BE2C (cell line): Measurements from ENCODE around the gene NT5M.

Source experiments
- DNase-seq: peaks from one replicate; pipeline ENCODE4 v3.0.0-alpha.2; 2020
- H3K27me3 ChIP-seq: fragments of 250-450 bp; sonication (Bioruptor Pico); 2 replicates; pipeline ENCODE4 v1.5.1; 2020; ENCODE audit warnings: mild to moderate bottlenecking
- H3K36me3 ChIP-seq: fragments of 250-450 bp; sonication (Bioruptor Pico); 2 replicates; pipeline ENCODE4 v1.5.1; 2020; ENCODE audit warnings: mild to moderate bottlenecking
- H3K4me1 ChIP-seq: fragments of 250-450 bp; sonication (Bioruptor Pico); 2 replicates; pipeline ENCODE4 v1.5.1; 2020
- H3K4me3 ChIP-seq: 2 replicates; pipeline ENCODE4 v1.5.1; 2011; ENCODE audit warnings: low read depth, low read length
- H3K9me3 ChIP-seq: fragments of 250-450 bp; sonication (Bioruptor Pico); 2 replicates; pipeline ENCODE4 v1.5.1; 2020
- TF ChIP-seq, protein P1 (sequence below): IDR thresholded peaks from 2 replicates; pipeline ENCODE4 v1.5.1; 2012; ENCODE audit warnings: mild to moderate bottlenecking, low read depth, low read length

NT5M gene

DNA sequence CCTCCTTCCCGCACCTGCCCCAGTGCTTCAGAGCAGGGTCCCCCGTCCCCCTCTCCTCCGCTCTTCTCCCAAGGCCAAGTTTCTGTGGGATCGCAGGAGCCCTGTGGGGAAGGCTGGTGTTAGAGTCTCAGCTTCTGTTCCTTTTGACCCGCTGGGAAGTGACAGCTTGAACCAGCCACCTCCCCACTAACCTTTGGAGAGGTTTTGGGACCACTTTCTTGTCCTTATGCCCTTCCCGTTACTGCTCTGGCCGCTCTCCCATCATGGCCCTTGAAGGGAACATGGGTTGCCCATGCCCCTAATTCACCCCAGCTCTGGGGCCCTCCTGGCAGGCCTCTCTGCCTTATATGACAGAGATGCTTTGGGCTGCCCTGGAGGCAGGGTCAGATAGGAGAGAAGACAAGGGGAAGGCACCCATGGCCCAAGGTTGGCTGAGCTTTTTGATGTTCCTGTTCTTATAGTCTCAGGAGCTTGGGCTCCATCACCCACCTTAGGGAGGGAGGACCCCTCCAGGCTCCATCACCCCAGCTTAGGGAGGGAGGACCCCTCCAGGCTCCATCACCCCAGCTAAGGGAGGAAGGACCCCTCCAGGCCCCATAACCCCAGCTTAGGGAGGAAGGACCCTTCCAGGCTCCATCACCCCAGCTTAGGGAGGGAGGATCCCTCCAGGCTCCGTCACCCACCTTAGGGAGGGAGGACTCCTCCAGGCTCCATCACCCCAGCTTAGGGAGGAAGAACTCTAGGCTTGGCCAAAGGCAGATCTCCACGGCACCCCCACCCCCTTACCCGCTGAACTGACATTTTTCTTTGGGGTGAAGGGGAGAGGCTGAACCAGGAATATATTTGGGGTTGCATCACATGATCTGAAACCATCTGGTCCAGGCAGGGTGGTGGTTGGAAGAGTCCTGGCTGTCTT is 45.0 kb downstream of the NT5M start:
- H3K4me3 ChIP-seq: no peak overlapping the region
- peaks cover 5% of the 10 kb centered on the region; the same call in 1 of the 2 replicates for H3K4me1 ChIP-seq
- H3K9me3 ChIP-seq: no peaks in the 10 kb centered on the region
- H3K27me3 ChIP-seq: no peaks in the 10 kb centered on the region
- TF ChIP-seq, protein P1, sequence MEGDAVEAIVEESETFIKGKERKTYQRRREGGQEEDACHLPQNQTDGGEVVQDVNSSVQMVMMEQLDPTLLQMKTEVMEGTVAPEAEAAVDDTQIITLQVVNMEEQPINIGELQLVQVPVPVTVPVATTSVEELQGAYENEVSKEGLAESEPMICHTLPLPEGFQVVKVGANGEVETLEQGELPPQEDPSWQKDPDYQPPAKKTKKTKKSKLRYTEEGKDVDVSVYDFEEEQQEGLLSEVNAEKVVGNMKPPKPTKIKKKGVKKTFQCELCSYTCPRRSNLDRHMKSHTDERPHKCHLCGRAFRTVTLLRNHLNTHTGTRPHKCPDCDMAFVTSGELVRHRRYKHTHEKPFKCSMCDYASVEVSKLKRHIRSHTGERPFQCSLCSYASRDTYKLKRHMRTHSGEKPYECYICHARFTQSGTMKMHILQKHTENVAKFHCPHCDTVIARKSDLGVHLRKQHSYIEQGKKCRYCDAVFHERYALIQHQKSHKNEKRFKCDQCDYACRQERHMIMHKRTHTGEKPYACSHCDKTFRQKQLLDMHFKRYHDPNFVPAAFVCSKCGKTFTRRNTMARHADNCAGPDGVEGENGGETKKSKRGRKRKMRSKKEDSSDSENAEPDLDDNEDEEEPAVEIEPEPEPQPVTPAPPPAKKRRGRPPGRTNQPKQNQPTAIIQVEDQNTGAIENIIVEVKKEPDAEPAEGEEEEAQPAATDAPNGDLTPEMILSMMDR: no peak
- H3K36me3 ChIP-seq: no peaks in the 10 kb centered on the region
- DNase-seq: no peak

DNA sequence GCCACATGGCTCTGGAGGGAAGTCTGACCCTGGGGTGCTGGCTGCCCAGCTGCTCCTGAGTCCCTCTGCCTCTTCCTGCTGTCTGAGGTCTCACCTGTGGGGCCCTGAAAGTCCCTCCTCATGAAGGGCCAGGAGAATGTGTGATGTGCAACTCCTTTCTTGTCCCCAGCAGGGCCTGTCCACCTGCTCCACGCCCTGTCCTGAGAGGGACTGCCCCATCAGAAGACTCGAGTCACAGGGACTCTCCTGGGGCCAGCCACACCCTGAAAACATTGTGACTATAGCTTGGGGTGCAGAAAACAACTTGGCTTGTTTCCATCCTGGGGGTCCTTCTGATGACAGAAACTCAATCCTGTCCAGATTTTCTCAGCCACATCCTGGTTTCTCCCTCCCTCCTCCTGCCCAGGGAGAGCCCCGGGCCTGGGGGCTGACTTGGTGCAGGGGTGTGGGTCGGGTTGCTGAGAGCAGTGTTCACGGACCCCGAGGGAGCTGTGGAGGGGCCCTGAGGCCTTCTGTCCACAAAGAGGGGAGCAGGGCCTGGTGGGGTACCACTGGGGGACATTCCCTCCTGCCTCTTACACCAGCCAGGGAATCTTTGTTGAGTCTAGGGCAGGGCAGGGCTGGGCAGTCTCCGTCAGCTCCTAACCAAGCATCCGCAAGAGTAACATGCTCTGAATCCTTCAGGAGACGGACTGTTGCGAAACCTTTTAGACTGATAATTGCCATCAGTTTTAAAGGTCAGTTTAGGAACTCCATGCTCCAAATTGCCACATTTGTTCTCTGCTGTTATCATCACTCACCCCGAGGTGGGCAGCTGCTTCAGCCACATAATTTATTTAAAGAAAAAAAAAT is 45.9 kb downstream of the NT5M start:
- Histone ChIP-seq H3K9me3 (no peaks in the 10 kb centered on the region), H3K27me3 (no peaks in the 10 kb centered on the region)
- DNase-seq: no peak

DNA sequence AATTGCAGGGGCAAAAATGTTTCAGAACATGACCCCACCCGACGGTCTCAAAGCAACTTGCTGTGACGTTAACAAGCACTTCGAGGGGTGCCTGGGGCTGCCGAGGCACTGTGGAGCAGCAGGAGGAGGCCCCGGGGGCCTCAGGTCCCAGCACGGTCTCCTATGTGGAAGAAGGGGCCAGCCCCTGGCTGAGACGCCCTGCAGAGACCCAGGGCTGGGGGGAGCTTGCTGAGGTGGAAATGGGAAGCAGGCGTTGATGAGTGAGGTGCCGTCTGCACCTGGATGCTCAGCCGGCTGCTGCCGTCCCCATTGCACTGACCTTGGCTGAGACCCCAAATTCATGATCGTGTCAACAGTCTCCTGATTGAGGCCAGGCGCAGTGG is 46.5 kb downstream of the NT5M start:
- Histone ChIP-seq H3K36me3 (no peaks in the 10 kb centered on the region), H3K9me3 (no peaks in the 10 kb centered on the region), H3K27me3 (no peaks in the 10 kb centered on the region), H3K4me1 (peaks cover 5% of the 10 kb centered on the region; the same call in 1 of the 2 replicates), H3K4me3 (no peak overlapping the region)
- TF ChIP-seq, protein P1: no peak
- no peak for DNase-seq

More for the DNA sequence above, 45.9 kb downstream of the NT5M start:
- H3K36me3 ChIP-seq: no peaks in the 10 kb centered on the region
- peaks cover 5% of the 10 kb centered on the region; the same call in 1 of the 2 replicates for H3K4me1 ChIP-seq
- TF ChIP-seq, protein P1: no peak
- no peak overlapping the region for H3K4me3 ChIP-seq

DNA sequence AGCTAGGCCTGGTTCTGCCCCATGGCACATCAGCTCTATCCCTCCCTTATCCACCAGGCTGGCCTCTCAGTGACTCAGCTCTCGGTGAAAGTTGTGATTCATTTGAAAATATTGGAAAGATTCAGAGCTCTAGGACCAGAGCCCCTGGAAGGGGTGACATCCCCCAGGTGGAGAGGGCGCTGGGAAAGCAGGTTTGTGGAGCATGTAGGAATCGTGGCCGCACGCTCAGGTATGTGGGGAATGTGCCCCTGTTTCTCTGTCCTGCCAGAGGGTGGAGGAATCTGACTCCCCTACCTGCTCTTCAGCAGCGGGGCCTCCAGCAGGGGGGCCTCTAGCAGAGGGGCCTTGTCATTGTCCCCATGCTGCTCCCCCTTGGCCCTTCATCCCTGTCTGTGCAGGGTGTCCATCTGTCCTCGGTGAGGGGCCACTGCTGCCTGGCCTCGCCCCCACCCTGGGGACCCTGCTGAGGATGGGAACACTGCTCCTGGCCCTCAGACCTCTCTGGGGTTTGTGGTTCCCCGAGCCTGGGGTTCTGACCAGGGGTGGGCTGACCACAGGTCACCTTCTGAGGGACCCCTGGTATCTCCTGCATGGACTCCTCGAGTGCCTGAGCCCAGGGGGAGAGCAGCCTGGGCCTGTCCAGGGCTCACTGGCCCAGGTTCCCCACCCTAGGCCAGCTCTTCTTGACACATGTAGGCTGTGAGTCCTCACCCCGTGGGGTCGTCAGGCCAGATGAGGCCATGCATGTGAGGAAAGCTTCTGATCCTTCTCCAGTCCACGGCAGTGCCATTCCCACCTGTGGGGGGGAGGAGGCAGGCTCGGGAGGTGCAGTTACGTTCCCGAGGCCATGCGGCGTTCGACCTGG is 47.5 kb downstream of the NT5M start:
- Histone ChIP-seq H3K27me3 (no peaks in the 10 kb centered on the region), H3K4me1 (peaks cover 5% of the 10 kb centered on the region; the same call in 1 of the 2 replicates)
- DNase-seq: no peak

DNA sequence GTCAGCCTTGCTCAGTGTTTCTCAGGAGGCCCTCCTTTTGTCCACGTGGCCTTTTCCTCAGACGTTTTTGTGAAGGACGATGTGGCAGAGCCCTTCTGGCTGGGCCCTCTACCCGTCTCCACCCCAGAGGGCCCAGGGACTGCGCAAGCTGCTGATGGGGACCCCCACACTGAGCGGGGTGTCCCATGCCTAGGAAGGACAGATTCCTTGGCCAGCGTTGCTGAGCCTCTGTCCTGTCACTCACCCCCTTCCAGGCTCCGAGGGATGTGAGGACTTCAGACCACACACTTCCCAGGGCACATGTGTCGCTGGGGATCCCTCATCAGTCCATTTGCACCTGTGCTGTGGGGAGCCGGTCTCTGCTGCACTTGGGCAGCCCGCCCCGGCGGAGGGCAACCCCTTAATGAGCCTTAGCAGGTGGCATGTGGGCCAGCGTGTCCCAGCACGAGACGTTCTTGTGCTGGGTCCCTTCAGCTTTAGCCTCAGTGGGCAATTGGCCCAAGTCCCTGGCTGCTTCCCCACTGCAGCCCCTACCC is 48.3 kb downstream of the NT5M start:
- no peaks in the 10 kb centered on the region for H3K36me3 ChIP-seq
- TF ChIP-seq, protein P1: no peak
- H3K4me1 ChIP-seq: peaks cover 5% of the 10 kb centered on the region; the same call in 1 of the 2 replicates
- DNase-seq: no peak
- H3K27me3 ChIP-seq: no peaks in the 10 kb centered on the region
- no peaks in the 10 kb centered on the region for H3K9me3 ChIP-seq
- H3K4me3 ChIP-seq: no peak overlapping the region

More for the DNA sequence above, 47.5 kb downstream of the NT5M start:
- TF ChIP-seq, protein P1: no peak
- no peaks in the 10 kb centered on the region for H3K9me3 ChIP-seq
- no peaks in the 10 kb centered on the region for H3K36me3 ChIP-seq
- H3K4me3 ChIP-seq: no peak overlapping the region
